A549 (cell line): ENCODE data around the gene GPR146. TPM values are rescaled to one million over a fixed set of nuclear protein-coding genes. Genes with fewer than 3 reads are reported as not detected.
A peak's percentile ranks its signal among the peaks of the same experiment; 100 is the strongest.

Source experiments
- ATAC-seq, 2 experiments: fragments of 200-7000 bp in 1 of 2; fragments of >200 bp in 1 of 2; cut with Nextera tagmentation in 1 of 2; cut with Tn5 transposase in 1 of 2; 3 replicates each; pipeline versions ENCODE4 v1.8.0 to v1.9.1; 2018 to 2020; ENCODE audit warnings: mild to moderate bottlenecking in 1 of 2, moderate library complexity in 1 of 2
- CTCF ChIA-PET: fragments of 300-600 bp; sonication (Branson Sonifier 250); formaldehyde crosslinking; extraction: SDS; loops from one replicate; lab custom pipeline; 2021; ENCODE audit warnings: antibody characterized with exemption, inconsistent platforms; lab: Yijun Ruan, JAX
- POLR2A ChIA-PET: fragments of 350-600 bp; formaldehyde crosslinking; extraction: SDS; loops from one replicate; lab custom pipeline; 2021; ENCODE audit warnings: antibody characterized with exemption, inconsistent platforms; lab: Yijun Ruan, JAX
- DNase-seq, 2 experiments: peaks; one replicate each; pipeline versions ENCODE4 v3.0.0 to v3.0.0-alpha.2; 2011 to 2016; ENCODE audit warnings: low read depth in 1 of 2, low spot score in 1 of 2
- FAIRE-seq: peaks from 2 replicates; lab custom pipeline; 2011; peaks lifted over from hg19 to GRCh38; lab: Jason Lieb, UNC
- H3K27ac ChIP-seq, 2 experiments: fragments of >200 bp; sonication (Bioruptor Twin); formaldehyde crosslinking; 3 replicates each; pipeline ENCODE4 v1.5.1; 2016 to 2017
- H3K4me1 ChIP-seq: fragments of >200 bp; sonication (Bioruptor Twin); formaldehyde crosslinking; 3 replicates; pipeline ENCODE4 v1.6.1; 2016
- H3K4me2 ChIP-seq: fragments of >200 bp; sonication (Bioruptor Twin); formaldehyde crosslinking; 3 replicates; pipeline ENCODE4 v1.6.1; 2016
- H3K4me3 ChIP-seq: fragments of >200 bp; sonication (Bioruptor Twin); formaldehyde crosslinking; 3 replicates; pipeline ENCODE4 v1.5.1; 2016
- H3K9me3 ChIP-seq: fragments of >200 bp; sonication (Bioruptor Twin); formaldehyde crosslinking; 3 replicates; pipeline ENCODE4 v1.6.1; 2016
- BCL3 ChIP-seq: fragments of >200 bp; sonication (Bioruptor Twin); formaldehyde crosslinking; IDR thresholded peaks from 3 replicates; pipeline ENCODE4 v1.6.1; 2016
- CHD2 ChIP-seq: fragments of 150-350 bp; IDR thresholded peaks from 2 replicates; pipeline ENCODE4 v1.6.1; 2014; ENCODE audit warnings: low read length; ENCODE audit not compliant: partially characterized antibody
- EHF ChIP-seq: fragments of 250-450 bp; sonication (Bioruptor Pico); IDR thresholded peaks from 2 replicates; pipeline ENCODE4 v1.5.0; 2020; ENCODE audit warnings: mild to moderate bottlenecking
- EHMT2 ChIP-seq: fragments of 200-600 bp; sonication (generic); IDR thresholded peaks from 2 replicates; pipeline ENCODE4 v1.6.1; 2016; ENCODE audit warnings: antibody characterized with exemption, low read depth, mild to moderate bottlenecking, moderate library complexity
- FOSB ChIP-seq: fragments of 250-450 bp; sonication (Bioruptor Pico); IDR thresholded peaks from 2 replicates; pipeline ENCODE4 v1.5.0; 2020; ENCODE audit warnings: mild to moderate bottlenecking, moderate library complexity
- FOSL2 ChIP-seq, 2 experiments: fragments of 450-650 bp in 1 of 2; fragments of >200 bp in 1 of 2; sonication (Bioruptor Twin) in 1 of 2; formaldehyde crosslinking; IDR thresholded peaks; 2 replicates each; pipeline versions ENCODE4 v1.5.0 to v1.6.1; 2016 to 2020; ENCODE audit warnings: mild to moderate bottlenecking in 1 of 2, moderate library complexity in 1 of 2
- GATA3 ChIP-seq: IDR thresholded peaks from 2 replicates; pipeline ENCODE4 v1.6.1; 2012; ENCODE audit warnings: borderline replicate concordance
- HDAC2 ChIP-seq: fragments of 200-600 bp; sonication (generic); IDR thresholded peaks from 2 replicates; pipeline ENCODE4 v1.6.1; 2016
- HES2 ChIP-seq: fragments of >200 bp; sonication (Bioruptor Twin); formaldehyde crosslinking; IDR thresholded peaks from 2 replicates; pipeline ENCODE4 v1.6.1; 2016
- HOXB13 ChIP-seq: fragments of 250-450 bp; sonication (Bioruptor Pico); IDR thresholded peaks from 2 replicates; pipeline ENCODE4 v1.5.0; 2020; ENCODE audit warnings: low read depth, mild to moderate bottlenecking, moderate library complexity
- HOXB5 ChIP-seq: fragments of 250-450 bp; sonication (Bioruptor Pico); IDR thresholded peaks from 2 replicates; pipeline ENCODE4 v1.5.0; 2020; ENCODE audit warnings: mild to moderate bottlenecking, moderate library complexity
- JUNB ChIP-seq: fragments of >200 bp; sonication (Bioruptor Twin); formaldehyde crosslinking; IDR thresholded peaks from 2 replicates; pipeline ENCODE4 v1.6.1; 2016
- KDM1A ChIP-seq: fragments of 200-600 bp; sonication (generic); IDR thresholded peaks from 2 replicates; pipeline ENCODE4 v1.6.1; 2016; ENCODE audit warnings: low read depth, mild to moderate bottlenecking
- MAX ChIP-seq: IDR thresholded peaks from 2 replicates; pipeline ENCODE4 v1.6.1; 2012
- MYC ChIP-seq: IDR thresholded peaks from 2 replicates; pipeline ENCODE4 v1.6.1; 2012; ENCODE audit warnings: mild to moderate bottlenecking, inconsistent platforms, low read length, improper control_type of control experiment, borderline replicate concordance
- NFE2L2 ChIP-seq: fragments of 150-350 bp; conservative IDR thresholded peaks from 2 replicates; pipeline ENCODE4 v1.6.1; 2014; ENCODE audit warnings: low read length
- PBX3 ChIP-seq: IDR thresholded peaks from 2 replicates; pipeline ENCODE4 v1.6.1; 2012
- PHF8 ChIP-seq: fragments of 200-600 bp; sonication (generic); IDR thresholded peaks from 2 replicates; pipeline ENCODE4 v1.6.1; 2016; ENCODE audit warnings: low read depth, mild to moderate bottlenecking, antibody characterized with exemption, moderate library complexity, borderline replicate concordance
- POLR2AphosphoS2 ChIP-seq: conservative IDR thresholded peaks from 2 replicates; pipeline ENCODE4 v1.6.1; 2012; ENCODE audit warnings: low read length, improper control_type of control experiment, inconsistent platforms
- RAD21 ChIP-seq, 2 experiments: fragments of >200 bp in 1 of 2; sonication (Bioruptor Twin) in 1 of 2; formaldehyde crosslinking in 1 of 2; IDR thresholded peaks in 1 of 2; conservative IDR thresholded peaks in 1 of 2; 2 replicates in 1 of 2; 3 replicates in 1 of 2; pipeline ENCODE4 v1.6.1; 2012 to 2018; ENCODE audit warnings: inconsistent platforms in 1 of 2
- RARB ChIP-seq: fragments of 250-450 bp; sonication (Bioruptor Pico); IDR thresholded peaks from 2 replicates; pipeline ENCODE4 v1.8.0; 2021; ENCODE audit warnings: mild to moderate bottlenecking, moderate library complexity
- REST ChIP-seq: fragments of 200-600 bp; sonication (generic); IDR thresholded peaks from 2 replicates; pipeline ENCODE4 v1.6.1; 2016; ENCODE audit warnings: antibody characterized with exemption, mild to moderate bottlenecking, moderate library complexity
- ZNF302 ChIP-seq: fragments of 250-450 bp; sonication (Bioruptor Pico); IDR thresholded peaks from 2 replicates; pipeline ENCODE4 v1.9.0; 2021; ENCODE audit warnings: inconsistent platforms, mild to moderate bottlenecking, moderate library complexity
- WGBS: methylation state at CpG from one replicate; pipeline ENCODE4 v1.1.6; 2017; ENCODE audit errors: missing lambda C conversion rate; 5-methylcytosine and 5-hydroxymethylcytosine counted together
- polyA plus RNA-seq, 4 experiments: library from polyadenylated mRNA; depleted of rRNA in 3 of 4; stranded (reverse); fragments of >200 nt; fragmentation: RNase III in 1 of 4; extraction: RNeasy Plus Mini Kit Qiagen cat#74134 plus additional on column Dnase treatment in 1 of 4; gene quantifications; 2 replicates in 3 of 4; 3 replicates in 1 of 4; pipeline ENCODE4 v1.2.3, GENCODE V29; 2011 to 2017

Gene GPR146
- polyA plus RNA-seq, 2 of the 4 experiments (the other 2 are of a cell fraction) = 0.50 to 0.75 TPM

- TF ChIP-seq HOXB5 (no peak), CHD2 (no peak)
- CTCF ChIA-PET = interaction anchor here (0.9 to 14.9 kb wide), 5 partner anchors 19 to 447 kb away, joined by 3 to 138 read pairs (median 3); no protein-coding TSS in a partner anchor
- Histone ChIP-seq H3K4me1 (peaks cover 14% of the 10 kb centered on the region), H3K4me2 (peak overlapping the region; percentile 95), H3K27ac (no peak overlapping the region), H3K4me3 (no peak overlapping the region), H3K9me3 (no peaks in the 10 kb centered on the region)
- POLR2A ChIA-PET = no interaction called here
- no peak for ATAC-seq
- no peak for FAIRE-seq
- no peak for DNase-seq
- WGBS = 96% methylated on average over 20 of the region's 20 CpGs
Observed at GRCh38 chr7:1026721-1027161, 17.6 kb upstream of the GPR146 start.

- H3K27ac ChIP-seq = peak overlapping the region; percentile 96 to 98
- H3K4me2 ChIP-seq = peak overlapping the region; percentile 95
- ATAC-seq (no peak), DNase-seq (peak in 1 of 2 experiments; percentile 31), FAIRE-seq (no peak)
- peaks cover 14% of the 10 kb centered on the region for H3K4me1 ChIP-seq
- H3K9me3 ChIP-seq = no peaks in the 10 kb centered on the region
- TF ChIP-seq JUNB = no peak
- no peak for TF ChIP-seq RARB (CRISPR knock-in tag)
- TF ChIP-seq KDM1A = no peak
- TF ChIP-seq EHMT2 = no peak
- no peak for TF ChIP-seq HES2
- no peak for TF ChIP-seq PBX3
- TF ChIP-seq BCL3 = no peak
- TF ChIP-seq HOXB13 = no peak
- TF ChIP-seq GATA3 = no peak
- TF ChIP-seq MYC = no peak
- TF ChIP-seq PHF8 = no peak
- no peak for TF ChIP-seq POLR2AphosphoS2
- no peak for TF ChIP-seq RAD21 (conservative IDR thresholded peaks at IDR 0.05 in 1 of 2, IDR thresholded peaks at IDR 0.05 in 1 of 2)
- TF ChIP-seq HDAC2 = no peak
- no peak for TF ChIP-seq FOSL2 (IDR thresholded peaks at IDR 0.05)
- TF ChIP-seq FOSL2 (CRISPR knock-in tag; IDR thresholded peaks at IDR 0.05) = no peak
- no peak for TF ChIP-seq NFE2L2
- peak overlapping the region; percentile 83 for H3K4me3 ChIP-seq
- CTCF ChIA-PET = interaction anchor here (1.0 to 14.9 kb wide), 4 partner anchors 30 to 447 kb away, joined by 3 to 138 read pairs (median 4); no protein-coding TSS in a partner anchor
- WGBS = 55% methylated on average over 48 of the region's 69 CpGs
- POLR2A ChIA-PET = no interaction called here
Observed at GRCh38 chr7:1027242-1028043, 16.9 kb upstream of the GPR146 start.

- peak overlapping the region; percentile 96 to 98 for H3K27ac ChIP-seq
- ChIA-PET CTCF (interaction anchor here (1.1 to 14.9 kb wide), 3 partner anchors 17 to 35 kb away, joined by 5 to 138 read pairs (median 5); partner anchors contain the start of gene GPR146), POLR2A (interaction anchor here (1.1 to 1.4 kb wide), 3 partner anchors 14 to 16 kb away, joined by 3 to 4 read pairs (median 3); partner anchors contain the start of gene GPR146)
- peak; percentile 87 to 88 for DNase-seq
- no peaks in the 10 kb centered on the region for H3K9me3 ChIP-seq
- H3K4me3 ChIP-seq = peak overlapping the region; percentile 83
- FAIRE-seq = no peak
- 2% methylated on average over 11 of the region's 77 CpGs for WGBS
- peak; percentile 83 to 89 for ATAC-seq
- peak overlapping the region; percentile 95 for H3K4me2 ChIP-seq
- H3K4me1 ChIP-seq = peaks cover 14% of the 10 kb centered on the region
- peak; percentile 53 for TF ChIP-seq REST
- peak; percentile 76; the same call in 2 of the 3 replicates for TF ChIP-seq BCL3
- TF ChIP-seq FOSB (CRISPR knock-in tag) = no peak
- TF ChIP-seq PHF8 = peak; percentile 20; the same call in 1 of the 2 replicates
- no peak for TF ChIP-seq ZNF302 (CRISPR knock-in tag)
- no peak; the same call in 1 of the 2 replicates for TF ChIP-seq MAX
- no peak for TF ChIP-seq EHF (CRISPR knock-in tag)
Observed at GRCh38 chr7:1028044-1028770, 16.1 kb upstream of the GPR146 start.
